ENCODE results near the gene NDUFAF8. TPM values are rescaled to one million over a fixed set of nuclear protein-coding genes. Genes with fewer than 3 reads are reported as not detected.

Gene NDUFAF8
- total and polyA plus RNA-seq, 2 donors (not counting 1 experiment from before 2014, with no cell fraction given), result 41.7 to 42.6 TPM

DNA sequence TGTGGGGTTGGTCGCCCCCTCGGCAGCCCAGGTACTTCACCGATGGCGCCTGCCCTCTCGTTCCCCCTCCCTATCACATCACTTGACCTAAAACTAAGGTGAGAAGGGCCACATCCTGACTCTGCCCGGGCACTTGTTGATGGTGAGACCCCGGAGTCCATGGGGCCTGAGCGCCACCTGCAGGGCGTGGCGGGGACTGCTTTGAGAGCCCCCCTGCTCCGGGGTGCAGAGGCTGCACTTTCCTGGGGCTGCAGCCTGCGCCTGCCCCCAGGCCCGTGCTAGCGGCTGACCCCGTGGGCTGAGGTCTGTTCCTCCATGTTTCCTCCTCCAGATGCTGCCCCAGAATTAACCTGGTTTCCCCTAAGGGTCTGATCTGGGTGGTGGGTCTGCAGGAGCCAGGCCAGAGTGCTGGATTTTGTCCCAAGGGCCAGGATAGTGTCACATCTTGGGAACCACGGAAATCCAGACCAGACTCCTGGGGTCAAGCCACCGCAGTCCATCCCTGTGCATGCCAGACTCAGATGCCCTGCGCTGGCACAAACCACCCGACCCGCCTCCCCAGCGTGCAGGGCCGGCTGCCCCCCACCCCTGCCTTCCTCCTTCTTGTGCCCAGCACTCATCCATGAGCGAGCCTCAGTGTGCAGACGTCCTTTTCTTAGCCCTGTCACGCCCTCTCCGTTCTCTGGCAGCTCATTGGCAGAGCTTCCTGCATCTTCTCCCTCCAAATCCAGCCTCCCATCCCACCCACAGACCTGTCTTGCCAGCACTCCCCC lies 2.7 kb downstream of the NDUFAF8 start:
- H3K4me1 Mint-ChIP-seq, result peaks cover 41% of the 10 kb centered on the region
- H3K27ac ChIP-seq (ENCODE audit: low read length in 2 of 2), result no peak overlapping the region
- DNase-seq (peak; percentile 80), ATAC-seq (ENCODE audit: low read depth) (no peak)
- WGBS (ENCODE audit: insufficient coverage), result 50% methylated on average over 25 of the region's 26 CpGs
- TF ChIP-seq CTCF (IDR thresholded peaks at IDR 0.05) (peak; percentile 91), EZH2 (IDR thresholded peaks at IDR 0.05; ENCODE audit: borderline replicate concordance, insufficient read depth, low read depth, low read length, poor library complexity, severe bottlenecking) (no peak)
- peaks cover 19 to 29% of the 10 kb centered on the region in 2 donors for H3K4me1 ChIP-seq (ENCODE audit: control insufficient read depth in 2 of 2, insufficient read depth in 2 of 2, low read length in 2 of 2)
- no peak overlapping the region for H3K4me2 ChIP-seq (replicated peaks; ENCODE audit: low read depth, low read length, poor library complexity, severe bottlenecking)
- H3K36me3 ChIP-seq (replicated peaks in 1 of 2; ENCODE audit: control extremely low read depth in 1 of 2, control insufficient read depth in 1 of 2, extremely low read depth in 1 of 2, insufficient read depth in 2 of 2, low read length in 1 of 2), result peaks cover 0 to 8% of the 10 kb centered on the region in 2 experiments
- no peaks in the 10 kb centered on the region for H3K27me3 Mint-ChIP-seq
- no peak overlapping the region for H2AFZ ChIP-seq (ENCODE audit: insufficient read depth, low read depth, low read length, poor library complexity, severe bottlenecking)
- POLR2A ChIA-PET, result no interaction called here
- H3K4me3 ChIP-seq (ENCODE audit: control extremely low read depth in 1 of 5, extremely low read depth in 1 of 5, insufficient read depth in 1 of 5, low read depth in 2 of 5, low read length in 4 of 5), result no peak overlapping the region
- CTCF ChIA-PET, result interaction anchor here (5.6 kb wide), 1 partner anchor 99 kb away, joined by 43 read pairs; no protein-coding TSS in a partner anchor
- H3K27ac Mint-ChIP-seq, result peak overlapping the region; percentile 73
- H3K79me2 ChIP-seq (ENCODE audit: control insufficient read depth, insufficient read depth, low read length), result peaks cover 48% of the 10 kb centered on the region
- no peaks in the 10 kb centered on the region for H3K9me3 Mint-ChIP-seq (ENCODE audit: insufficient read depth)
- no peak overlapping the region for H3K9ac ChIP-seq (ENCODE audit: low read length)
- H3K4me3 Mint-ChIP-seq, result peak overlapping the region; percentile 41
- H4K20me1 ChIP-seq (ENCODE audit: control insufficient read depth, insufficient read depth, low read length, poor library complexity, severe bottlenecking), result peaks cover 65% of the 10 kb centered on the region
- intact Hi-C loops (cut with micrococcal nuclease), result loop anchor here (2.0 kb wide), 1 partner anchor 217 kb away; no protein-coding TSS in a partner anchor
- H3K9me3 ChIP-seq (ENCODE audit: control extremely low read depth in 1 of 3, control insufficient read depth in 2 of 3, insufficient read depth in 1 of 3, low read length in 2 of 3), result peaks cover 0 to 3% (median 0%) of the 10 kb centered on the region in 3 donors
- H3K27me3 ChIP-seq (replicated peaks in 1 of 4; ENCODE audit: control extremely low read depth in 1 of 4, control insufficient read depth in 3 of 4, insufficient read depth in 4 of 4, low read length in 3 of 4), result no peaks in the 10 kb centered on the region

Measured in B cell (primary cell).